Activated naive CD8-positive, alpha-beta T cell (primary cell): ENCODE measurements around the gene DNAH3.

ENCODE experiments used
- H3K27ac Mint-ChIP-seq: one replicate; pipeline ENCODE4 v1.8.0; 2021; ENCODE audit warnings: mixed read lengths
- H3K27me3 Mint-ChIP-seq: one replicate; pipeline ENCODE4 v1.8.0; 2021; ENCODE audit warnings: mixed read lengths
- H3K36me3 Mint-ChIP-seq: one replicate; pipeline ENCODE4 v1.8.0; 2021; ENCODE audit warnings: mixed read lengths
- H3K4me1 Mint-ChIP-seq: one replicate; pipeline ENCODE4 v1.8.0; 2021; ENCODE audit warnings: low read depth, mixed read lengths
- H3K4me3 Mint-ChIP-seq: one replicate; pipeline ENCODE4 v1.8.0; 2021; ENCODE audit warnings: mild to moderate bottlenecking, mixed read lengths
- H3K9me3 Mint-ChIP-seq: one replicate; pipeline ENCODE4 v1.8.0; 2021; ENCODE audit warnings: low read depth, mixed read lengths

DNAH3 gene

DNA sequence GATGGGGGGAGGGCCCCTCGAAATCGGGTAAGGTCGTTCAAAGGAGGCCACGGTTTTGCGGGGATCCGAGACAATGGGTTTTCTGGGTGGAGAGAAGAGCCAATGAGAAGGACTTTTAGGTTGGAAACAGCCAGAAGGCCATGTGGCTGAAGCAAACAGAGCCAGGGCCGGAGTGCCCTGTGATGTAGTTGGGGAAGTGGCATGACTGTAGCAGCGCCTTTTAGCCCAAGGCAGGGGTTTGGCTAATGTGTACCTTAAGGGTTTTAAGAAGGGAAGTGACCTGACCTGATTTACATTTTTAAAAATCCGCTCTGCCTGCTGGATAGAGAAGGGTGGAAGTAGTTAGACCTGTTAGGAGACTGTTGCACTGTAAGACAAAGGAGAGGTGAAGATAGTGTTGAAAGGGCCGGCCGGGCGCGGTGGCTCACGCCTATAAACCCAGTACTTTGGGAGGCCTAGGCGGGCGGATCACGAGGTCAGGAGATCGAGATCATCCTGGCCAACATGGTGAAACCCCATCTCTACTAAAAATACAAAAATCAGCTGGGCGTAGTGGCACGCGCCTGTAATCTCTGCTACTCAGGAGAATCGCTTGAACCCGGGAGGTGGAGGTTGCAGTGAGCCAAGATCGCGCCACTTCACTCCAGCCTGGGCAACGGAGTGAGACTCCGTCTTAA lies 249.1 kb downstream of the DNAH3 start:
- Mint-ChIP-seq H3K4me3 (peak overlapping the region; percentile 94), H3K4me1 (peaks cover 69% of the 10 kb centered on the region), H3K36me3 (peaks cover 10% of the 10 kb centered on the region), H3K27me3 (no peaks in the 10 kb centered on the region), H3K9me3 (no peaks in the 10 kb centered on the region), H3K27ac (peak overlapping the region; percentile 97)

- Mint-ChIP-seq H3K4me3 (peak overlapping the region; percentile 94), H3K36me3 (peaks cover 10% of the 10 kb centered on the region), H3K4me1 (peaks cover 68% of the 10 kb centered on the region), H3K27me3 (no peaks in the 10 kb centered on the region), H3K9me3 (no peaks in the 10 kb centered on the region), H3K27ac (peak overlapping the region; percentile 97)
Observed at GRCh38 chr16:20901068-20901435, 249.6 kb downstream of the DNAH3 start.

- no peaks in the 10 kb centered on the region for H3K27me3 Mint-ChIP-seq
- peaks cover 67% of the 10 kb centered on the region for H3K4me1 Mint-ChIP-seq
- H3K4me3 Mint-ChIP-seq = peak within 1 kb of the TSS; percentile 94
- H3K9me3 Mint-ChIP-seq = no peaks in the 10 kb centered on the region
- peaks cover 10% of the 10 kb centered on the region for H3K36me3 Mint-ChIP-seq
- H3K27ac Mint-ChIP-seq = peak within 1 kb of the TSS; percentile 97
Observed at GRCh38 chr16:20900299-20901067, 250.2 kb downstream of the DNAH3 start, which contains the start of the genes DCUN1D3 and LYRM1. DCUN1D3 (minus strand) TSS chr16:20900358; CDS start chr16:20862538, 37,820 bp downstream. LYRM1 (plus strand) TSS chr16:20900771; CDS start chr16:20915556, 14,785 bp downstream.

- Mint-ChIP-seq H3K36me3 (peaks cover 10% of the 10 kb centered on the region), H3K27me3 (no peaks in the 10 kb centered on the region), H3K27ac (peak overlapping the region; percentile 97), H3K9me3 (no peaks in the 10 kb centered on the region), H3K4me3 (peak overlapping the region; percentile 94), H3K4me1 (peaks cover 63% of the 10 kb centered on the region)
Observed at GRCh38 chr16:20899477-20900298, 251.0 kb downstream of the DNAH3 start.

GRCh38 chr16:20899071-20899470 lies 251.6 kb downstream of the DNAH3 start:
- peak overlapping the region; percentile 97 for H3K27ac Mint-ChIP-seq
- H3K4me1 Mint-ChIP-seq = peaks cover 57% of the 10 kb centered on the region
- H3K4me3 Mint-ChIP-seq = peak overlapping the region; percentile 94

GRCh38 chr16:20897922-20898321 lies 252.7 kb downstream of the DNAH3 start:
- no peaks in the 10 kb centered on the region for H3K9me3 Mint-ChIP-seq
- H3K4me1 Mint-ChIP-seq = peaks cover 47% of the 10 kb centered on the region
- peak overlapping the region; percentile 23 for H3K27ac Mint-ChIP-seq
- H3K36me3 Mint-ChIP-seq = peaks cover 9% of the 10 kb centered on the region
- H3K4me3 Mint-ChIP-seq = peak overlapping the region; percentile 94
- no peaks in the 10 kb centered on the region for H3K27me3 Mint-ChIP-seq

More at GRCh38 chr16:20899071-20899470, 251.6 kb downstream of the DNAH3 start:
- Mint-ChIP-seq H3K36me3 (peaks cover 10% of the 10 kb centered on the region), H3K27me3 (no peaks in the 10 kb centered on the region), H3K9me3 (no peaks in the 10 kb centered on the region)

DNA sequence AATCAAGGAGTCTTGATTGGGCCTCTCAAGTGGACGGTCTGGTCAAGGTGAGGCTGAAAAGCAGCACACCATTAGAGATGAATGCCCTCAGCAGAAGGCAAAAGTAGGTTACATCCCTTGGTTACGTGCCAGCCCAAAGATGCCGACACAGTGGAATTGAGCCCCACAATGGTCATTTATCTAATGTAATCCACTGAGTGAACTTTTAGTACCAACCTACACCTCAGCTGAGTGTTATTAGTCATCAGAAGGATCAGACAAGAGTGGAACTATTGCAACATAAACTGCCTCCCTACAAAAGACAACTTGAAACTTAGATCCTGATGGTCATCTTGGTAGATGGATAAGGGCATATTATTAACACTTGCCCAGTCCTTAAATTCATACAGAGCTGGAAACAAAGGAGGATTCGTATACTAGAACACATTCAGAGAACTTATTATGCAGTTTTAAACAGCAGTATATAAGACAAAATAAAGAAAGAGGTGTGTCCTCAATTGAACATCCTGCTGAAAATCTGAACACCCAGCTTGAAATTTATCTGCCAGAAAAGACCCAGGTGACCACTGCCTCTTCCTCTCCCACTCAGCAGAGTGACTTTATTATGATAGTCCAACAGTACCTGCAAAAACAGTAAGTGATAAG lies 253.3 kb downstream of the DNAH3 start:
- H3K4me3 Mint-ChIP-seq = no peak overlapping the region
- H3K27me3 Mint-ChIP-seq = no peaks in the 10 kb centered on the region
- no peaks in the 10 kb centered on the region for H3K9me3 Mint-ChIP-seq

DNA sequence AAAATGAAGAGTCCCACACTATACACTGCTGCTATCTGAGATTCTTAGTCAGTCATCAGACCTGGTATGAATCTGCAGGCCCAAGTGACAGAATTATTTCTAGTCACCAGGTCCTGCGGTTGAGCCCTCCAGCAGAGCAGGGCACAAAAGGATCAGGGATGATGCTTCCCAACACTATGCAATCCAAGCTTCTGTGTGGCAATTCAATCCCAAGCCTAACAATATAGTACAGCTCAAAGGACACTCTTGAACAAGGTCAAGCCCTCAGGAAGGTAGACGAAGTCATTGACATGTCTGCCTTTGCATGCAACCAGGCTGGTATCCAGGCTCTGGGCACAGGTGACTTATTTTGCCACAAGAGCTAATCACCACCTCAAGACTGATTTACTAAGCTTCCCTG lies 256.3 kb downstream of the DNAH3 start:
- H3K9me3 Mint-ChIP-seq = no peaks in the 10 kb centered on the region
- peaks cover 27% of the 10 kb centered on the region for H3K4me1 Mint-ChIP-seq
- H3K36me3 Mint-ChIP-seq = peaks cover 3% of the 10 kb centered on the region
- no peaks in the 10 kb centered on the region for H3K27me3 Mint-ChIP-seq
- no peak overlapping the region for H3K27ac Mint-ChIP-seq
- no peak overlapping the region for H3K4me3 Mint-ChIP-seq

More for the DNA sequence above, 253.3 kb downstream of the DNAH3 start:
- Mint-ChIP-seq H3K36me3 (peaks cover 6% of the 10 kb centered on the region), H3K4me1 (peaks cover 44% of the 10 kb centered on the region), H3K27ac (no peak overlapping the region)

- H3K9me3 Mint-ChIP-seq = no peaks in the 10 kb centered on the region
- no peaks in the 10 kb centered on the region for H3K27me3 Mint-ChIP-seq
- H3K27ac Mint-ChIP-seq = no peak overlapping the region
- H3K4me3 Mint-ChIP-seq = no peak overlapping the region
- peaks cover 6% of the 10 kb centered on the region for H3K36me3 Mint-ChIP-seq
- peaks cover 8% of the 10 kb centered on the region for H3K4me1 Mint-ChIP-seq
Observed at GRCh38 chr16:20889625-20890275, 260.9 kb downstream of the DNAH3 start.

DNA sequence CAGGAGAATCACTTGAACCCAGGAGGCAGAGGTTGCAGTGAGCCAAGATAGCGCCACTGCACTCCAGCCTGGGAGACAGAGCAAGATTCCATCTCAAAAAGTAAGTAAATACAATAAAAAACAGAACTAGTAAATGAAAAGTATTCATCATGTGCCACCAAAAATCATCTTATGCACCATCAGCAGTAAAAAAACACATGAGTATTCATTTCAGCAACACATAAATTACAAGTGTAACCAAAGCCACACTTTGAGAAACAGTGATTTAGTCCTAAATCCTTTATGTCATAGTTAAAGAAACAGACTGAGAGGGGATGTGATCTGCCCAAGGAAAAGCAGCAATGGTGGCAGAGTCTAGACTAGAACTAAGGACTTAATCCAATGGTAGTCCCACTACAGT lies 263.4 kb downstream of the DNAH3 start:
- Mint-ChIP-seq H3K36me3 (peaks cover 12% of the 10 kb centered on the region), H3K4me1 (peaks cover 19% of the 10 kb centered on the region), H3K27me3 (no peaks in the 10 kb centered on the region), H3K4me3 (no peak overlapping the region), H3K27ac (no peak overlapping the region), H3K9me3 (no peaks in the 10 kb centered on the region)

- no peak overlapping the region for H3K4me3 Mint-ChIP-seq
- H3K4me1 Mint-ChIP-seq = peaks cover 19% of the 10 kb centered on the region
- H3K36me3 Mint-ChIP-seq = peaks cover 12% of the 10 kb centered on the region
- H3K9me3 Mint-ChIP-seq = no peaks in the 10 kb centered on the region
- no peaks in the 10 kb centered on the region for H3K27me3 Mint-ChIP-seq
- H3K27ac Mint-ChIP-seq = no peak overlapping the region
Observed at GRCh38 chr16:20886320-20886719, 264.3 kb downstream of the DNAH3 start.

- no peak overlapping the region for H3K4me3 Mint-ChIP-seq
- peaks cover 27% of the 10 kb centered on the region for H3K4me1 Mint-ChIP-seq
- no peak overlapping the region for H3K27ac Mint-ChIP-seq
- H3K9me3 Mint-ChIP-seq = no peaks in the 10 kb centered on the region
- H3K36me3 Mint-ChIP-seq = peaks cover 12% of the 10 kb centered on the region
- no peaks in the 10 kb centered on the region for H3K27me3 Mint-ChIP-seq
Observed at GRCh38 chr16:20884240-20884556, 266.4 kb downstream of the DNAH3 start.

DNA sequence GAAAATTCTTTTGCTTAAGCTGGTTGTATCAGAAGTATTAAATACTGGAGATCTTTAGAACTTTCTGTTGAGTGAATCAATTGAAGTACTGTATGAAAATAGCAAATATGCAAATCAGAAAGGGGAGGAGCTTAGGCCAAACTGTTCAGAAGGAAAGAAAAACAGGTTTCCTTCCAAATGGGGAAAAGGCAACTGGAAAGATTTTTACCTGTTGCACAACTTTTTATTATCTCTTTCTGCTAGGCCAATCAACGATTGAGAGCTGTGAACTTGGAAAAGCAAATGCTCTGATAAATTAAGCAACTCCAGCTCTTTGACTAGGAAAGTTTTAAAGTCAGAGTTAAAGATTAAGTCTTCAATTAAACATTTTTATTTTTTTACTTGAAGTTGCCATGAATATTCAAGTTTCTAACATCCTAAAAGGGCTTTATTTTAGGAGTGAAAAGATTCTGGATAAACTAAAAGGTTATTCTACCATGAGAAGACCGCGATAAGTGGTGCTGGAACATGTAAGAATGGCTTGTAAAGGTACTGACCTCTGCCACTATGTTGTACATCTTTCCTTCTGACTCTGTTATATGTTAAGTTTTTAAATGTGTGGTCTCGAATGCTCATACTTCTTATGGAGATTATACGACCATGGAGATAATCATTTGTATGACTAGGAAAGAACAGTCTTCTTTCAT lies 266.9 kb downstream of the DNAH3 start:
- Mint-ChIP-seq H3K9me3 (no peaks in the 10 kb centered on the region), H3K27ac (no peak overlapping the region), H3K36me3 (peaks cover 12% of the 10 kb centered on the region)

More for the DNA sequence above, 266.9 kb downstream of the DNAH3 start:
- H3K27me3 Mint-ChIP-seq = no peaks in the 10 kb centered on the region
- no peak overlapping the region for H3K4me3 Mint-ChIP-seq
- peaks cover 31% of the 10 kb centered on the region for H3K4me1 Mint-ChIP-seq
